ENCODE measurements around the gene PPIB. TPM values are rescaled to one million over a fixed set of nuclear protein-coding genes. Genes with fewer than 3 reads are reported as not detected.

The PPIB gene
- total RNA-seq, 3 donors from 2014 or later (not counting 1 experiment from before 2014, with no cell fraction given) = 234 to 298 (median 251) TPM

- WGBS (ENCODE audit: insufficient coverage) = 92% methylated on average over 16 of the region's 16 CpGs
- Histone ChIP-seq H3K4me1 (ENCODE audit: control insufficient read depth, insufficient read depth, low read length) (peaks cover 49% of the 10 kb centered on the region), H3K4me3 (ENCODE audit: low read length) (no peak overlapping the region), H3K27ac (ENCODE audit: low read length) (no peak overlapping the region), H3K36me3 (ENCODE audit: control insufficient read depth, insufficient read depth, low read length) (peaks cover 61% of the 10 kb centered on the region), H3K9me3 (ENCODE audit: control insufficient read depth, insufficient read depth, low read length) (no peaks in the 10 kb centered on the region), H3K27me3 (ENCODE audit: control insufficient read depth, insufficient read depth, low read length) (peaks cover 9% of the 10 kb centered on the region)
- Mint-ChIP-seq H3K36me3 (peaks cover 15% of the 10 kb centered on the region), H3K4me1 (peaks cover 40 to 48% of the 10 kb centered on the region in 2 donors), H3K9me3 (no peaks in the 10 kb centered on the region), H3K27me3 (ENCODE audit: low read depth in 2 of 2) (peaks cover 4 to 6% of the 10 kb centered on the region in 2 donors), H3K27ac (no peak overlapping the region), H3K4me3 (no peak overlapping the region)
- no peak for TF ChIP-seq CTCF (IDR thresholded peaks at IDR 0.05)
- intact Hi-C loops (cut with micrococcal nuclease) = no loop called here
- DNase-seq = no peak
- no peak for ATAC-seq
Measured at GRCh38 chr15:64156652-64157331, 6.0 kb downstream of the PPIB start.

- Mint-ChIP-seq H3K36me3 (peaks cover 15% of the 10 kb centered on the region), H3K27me3 (ENCODE audit: low read depth in 2 of 2) (peaks cover 4 to 6% of the 10 kb centered on the region in 2 donors), H3K9me3 (no peaks in the 10 kb centered on the region), H3K27ac (no peak overlapping the region), H3K4me1 (peaks cover 38 to 47% of the 10 kb centered on the region in 2 donors), H3K4me3 (no peak overlapping the region)
- H3K27ac ChIP-seq (ENCODE audit: low read length) = no peak overlapping the region
- no peak for ATAC-seq
- peaks cover 61% of the 10 kb centered on the region for H3K36me3 ChIP-seq (ENCODE audit: control insufficient read depth, insufficient read depth, low read length)
- DNase-seq = no peak
- 90% methylated on average over 15 of the region's 15 CpGs for WGBS (ENCODE audit: insufficient coverage)
- TF ChIP-seq CTCF (IDR thresholded peaks at IDR 0.05) = no peak
- no peaks in the 10 kb centered on the region for H3K9me3 ChIP-seq (ENCODE audit: control insufficient read depth, insufficient read depth, low read length)
- H3K4me1 ChIP-seq (ENCODE audit: control insufficient read depth, insufficient read depth, low read length) = peaks cover 47% of the 10 kb centered on the region
- no peak overlapping the region for H3K4me3 ChIP-seq (ENCODE audit: low read length)
- intact Hi-C loops (cut with micrococcal nuclease) = no loop called here
- peaks cover 11% of the 10 kb centered on the region for H3K27me3 ChIP-seq (ENCODE audit: control insufficient read depth, insufficient read depth, low read length)
Measured at GRCh38 chr15:64155802-64156651, 6.8 kb downstream of the PPIB start.

- H3K4me3 ChIP-seq (ENCODE audit: low read length) = peak overlapping the region; percentile 19
- DNase-seq (peak; percentile 89 to 92), ATAC-seq (peak; percentile 90 to 96 (median 96))
- intact Hi-C loops (cut with micrococcal nuclease) = loop anchor here (5.0 kb wide), 1 partner anchor 56 kb away; the partner anchor contains the start of gene SNX1
- H3K4me1 ChIP-seq (ENCODE audit: control insufficient read depth, insufficient read depth, low read length) = peaks cover 38% of the 10 kb centered on the region
- H3K36me3 ChIP-seq (ENCODE audit: control insufficient read depth, insufficient read depth, low read length) = peaks cover 43% of the 10 kb centered on the region
- H3K9me3 Mint-ChIP-seq = no peaks in the 10 kb centered on the region
- H3K4me1 Mint-ChIP-seq = peaks cover 22 to 43% of the 10 kb centered on the region in 2 donors
- peaks cover 12% of the 10 kb centered on the region for H3K27me3 ChIP-seq (ENCODE audit: control insufficient read depth, insufficient read depth, low read length)
- TF ChIP-seq CTCF (IDR thresholded peaks at IDR 0.05) = peak; percentile 89
- H3K27ac ChIP-seq (ENCODE audit: low read length) = peak overlapping the region; percentile 25
- H3K27ac Mint-ChIP-seq = peak overlapping the region in 1 of 2 donors; percentile 72
- WGBS (ENCODE audit: insufficient coverage) = 33% methylated on average over 12 of the region's 12 CpGs
- peaks cover 6 to 7% of the 10 kb centered on the region in 2 donors for H3K27me3 Mint-ChIP-seq (ENCODE audit: low read depth in 2 of 2)
- peaks cover 12% of the 10 kb centered on the region for H3K36me3 Mint-ChIP-seq
- peak overlapping the region; percentile 87 for H3K4me3 Mint-ChIP-seq
- H3K9me3 ChIP-seq (ENCODE audit: control insufficient read depth, insufficient read depth, low read length) = no peaks in the 10 kb centered on the region
Measured at GRCh38 chr15:64153480-64154367, 9.1 kb downstream of the PPIB start.

Data from natural killer cell (primary cell).